Activated CD4-positive, alpha-beta T cell treated with anti-CD3 and anti-CD28 coated beads, Interleukin-2, Interleukin-6, amounts not matched to agents 100 ng/mL and 50 ng/mL, durations not matched to agents 16 hours and 8 hours (primary cell): ENCODE data around the gene IGFL1.
"Not testable (repeated sequence)": the region's sequence is repeated elsewhere in the genome, so short reads cannot be mapped to it uniquely, and the experiment has no call there.

ENCODE experiments used
- DNase-seq: peaks from one replicate; pipeline ENCODE4 v3.0.0-alpha.2; 2020

The IGFL1 gene

DNA sequence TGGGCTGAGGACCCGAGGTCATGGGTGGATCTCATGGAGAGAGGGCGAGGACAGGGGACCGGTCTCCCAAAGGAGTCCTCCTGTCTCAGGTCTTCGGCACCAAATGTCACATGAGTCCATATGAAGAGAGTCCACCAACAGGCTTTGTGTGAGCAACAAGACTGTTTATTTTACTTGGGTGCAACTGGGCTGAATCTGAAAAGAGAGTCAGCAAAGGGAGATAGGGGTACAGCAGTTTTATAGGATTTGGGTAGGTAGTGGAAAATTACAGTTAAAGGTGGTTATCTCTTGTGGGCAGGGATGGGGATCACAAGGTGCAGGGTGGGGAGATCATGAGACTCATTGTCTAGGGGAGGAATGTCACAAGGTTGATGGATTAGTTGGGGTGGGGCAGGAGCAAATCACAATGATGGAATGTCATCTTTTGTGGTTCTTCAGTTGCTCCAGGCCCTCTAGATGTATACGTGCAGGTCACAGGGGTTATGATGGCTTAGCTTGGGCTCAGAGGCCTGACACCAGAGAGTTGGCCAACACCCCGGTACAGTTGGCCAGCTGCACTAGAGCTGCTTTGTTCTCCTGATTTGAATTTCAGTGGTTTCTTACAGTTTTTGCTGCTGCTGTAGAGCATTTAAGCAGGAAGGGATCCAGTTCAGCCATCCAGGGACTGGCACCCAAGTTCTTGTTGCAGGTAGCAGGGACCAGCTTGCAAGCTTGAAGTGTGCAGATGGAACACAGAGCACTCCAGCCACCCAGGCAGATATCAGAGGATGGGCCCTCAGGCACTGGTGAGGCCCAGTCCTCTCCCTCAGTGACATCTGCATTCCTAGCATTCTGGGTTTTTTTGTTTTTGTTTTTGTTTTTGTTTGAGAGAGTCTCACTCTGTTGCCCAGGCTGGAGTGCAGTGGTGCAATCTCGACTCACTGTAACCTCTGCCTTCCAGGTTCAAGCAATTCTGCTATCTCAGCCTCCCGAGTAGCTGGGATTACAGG, 26.4 kb upstream of the IGFL1 start:
- no peak for DNase-seq

- DNase-seq, result no peak
These were observed 25.5 kb upstream of the IGFL1 start for GRCh38 chr19:46204008-46204407.

- DNase-seq, result no peak
These were observed 24.2 kb upstream of the IGFL1 start for GRCh38 chr19:46205183-46205984.

DNA sequence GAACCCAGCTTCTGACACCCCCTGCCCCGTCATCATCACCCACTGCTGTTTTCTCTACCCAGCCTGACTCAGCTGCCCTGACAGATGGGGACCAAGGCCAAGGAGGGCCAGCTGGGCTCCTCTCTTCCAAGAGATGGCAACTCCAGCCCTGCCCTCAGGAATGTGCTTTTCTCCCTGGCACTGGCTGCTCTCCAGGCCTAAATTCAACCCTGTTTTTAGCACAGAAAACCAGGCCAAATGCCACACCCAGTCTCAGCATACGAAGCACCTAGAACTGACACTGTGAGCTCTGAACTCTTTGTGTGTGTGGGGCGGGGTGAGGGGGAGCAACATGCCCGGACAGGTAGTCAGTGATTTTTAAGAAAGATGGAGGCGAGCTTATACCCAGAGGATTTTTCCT, 23.4 kb upstream of the IGFL1 start:
- DNase-seq, result no peak

DNA sequence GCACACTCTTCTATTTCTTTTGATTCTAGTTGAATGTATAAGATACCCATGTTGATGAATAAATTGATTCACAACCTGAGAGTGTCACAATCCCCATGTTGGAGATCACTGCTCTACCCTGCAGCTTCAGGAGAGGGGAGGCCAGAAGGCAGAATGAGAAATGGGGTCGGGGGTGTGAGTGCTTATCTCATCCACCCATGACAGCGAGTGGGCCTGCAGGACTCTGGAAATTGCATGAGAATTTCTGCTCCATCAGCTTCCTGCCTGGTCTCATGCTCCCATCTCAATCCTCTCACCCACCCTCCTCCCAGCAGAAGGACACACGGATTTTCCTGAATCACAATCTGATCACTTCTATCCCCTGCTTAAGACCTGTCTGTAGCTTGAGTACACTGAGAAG, 22.9 kb upstream of the IGFL1 start:
- no peak for DNase-seq

- DNase-seq, result not testable (repeated sequence)
These were observed 21.7 kb upstream of the IGFL1 start for GRCh38 chr19:46207858-46208257.

GRCh38 chr19:46209051-46209450, 20.5 kb upstream of the IGFL1 start:
- no peak for DNase-seq

DNA sequence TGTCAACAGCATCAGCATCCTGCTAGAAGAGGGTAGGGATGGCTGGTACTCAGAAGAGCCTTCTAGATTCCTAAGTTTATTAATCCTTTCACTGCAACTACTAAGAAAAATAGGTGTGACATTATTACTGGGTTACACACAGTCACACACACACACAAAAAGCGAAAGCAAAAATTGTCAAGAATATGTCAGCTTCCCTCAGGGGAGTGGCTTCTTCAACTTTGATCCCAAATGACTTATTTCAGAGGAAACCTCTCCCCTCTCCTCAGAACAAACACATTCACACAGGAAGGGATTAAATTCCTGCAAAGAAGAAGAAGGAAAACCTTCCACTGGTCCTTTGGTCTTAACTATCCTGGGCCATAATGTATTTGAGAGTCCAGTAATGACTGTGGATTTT, 20.1 kb upstream of the IGFL1 start:
- DNase-seq, result no peak

DNA sequence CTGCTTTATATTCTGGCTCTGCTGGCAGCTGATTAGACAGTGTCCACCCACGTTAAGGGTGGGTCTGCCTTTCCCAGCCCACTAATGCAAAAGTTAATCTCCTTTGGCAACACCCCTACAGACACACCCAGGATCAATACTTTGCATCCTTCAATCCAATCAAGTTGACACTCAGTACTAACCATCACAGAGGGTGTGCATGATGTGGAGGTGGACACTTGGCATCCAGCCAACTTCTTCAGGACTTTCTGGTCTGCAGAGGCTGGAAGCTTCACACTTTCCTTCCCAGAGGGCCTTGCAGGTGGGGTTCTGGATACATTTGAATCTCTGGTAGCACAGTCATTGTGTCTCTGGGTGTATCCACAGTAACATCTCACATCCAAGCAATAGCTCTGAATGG, 18.9 kb upstream of the IGFL1 start:
- DNase-seq, result no peak

GRCh38 chr19:46211201-46211881, 18.2 kb upstream of the IGFL1 start:
- DNase-seq, result no peak

GRCh38 chr19:46212592-46212991, 16.9 kb upstream of the IGFL1 start:
- not testable (repeated sequence) for DNase-seq

DNA sequence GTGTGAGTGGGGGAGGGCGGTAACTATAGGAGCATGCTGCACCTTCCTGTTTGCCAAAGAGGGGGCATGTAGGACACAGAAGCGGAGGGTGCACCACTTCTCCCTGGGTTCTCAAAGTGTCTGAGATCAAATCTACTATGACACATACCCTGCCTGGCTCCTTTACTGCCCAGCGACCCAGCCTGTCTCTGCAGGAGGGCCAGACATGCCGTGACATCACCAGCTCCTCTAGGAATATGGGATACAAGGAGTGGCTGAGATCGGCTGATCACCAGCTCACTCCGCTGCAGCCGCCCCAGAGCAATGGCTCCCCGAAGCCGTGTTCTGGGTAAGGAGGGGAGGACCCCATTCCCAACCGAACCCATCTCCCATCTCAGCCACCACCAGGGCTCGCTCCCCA, 16.4 kb upstream of the IGFL1 start:
- no peak for DNase-seq

DNA sequence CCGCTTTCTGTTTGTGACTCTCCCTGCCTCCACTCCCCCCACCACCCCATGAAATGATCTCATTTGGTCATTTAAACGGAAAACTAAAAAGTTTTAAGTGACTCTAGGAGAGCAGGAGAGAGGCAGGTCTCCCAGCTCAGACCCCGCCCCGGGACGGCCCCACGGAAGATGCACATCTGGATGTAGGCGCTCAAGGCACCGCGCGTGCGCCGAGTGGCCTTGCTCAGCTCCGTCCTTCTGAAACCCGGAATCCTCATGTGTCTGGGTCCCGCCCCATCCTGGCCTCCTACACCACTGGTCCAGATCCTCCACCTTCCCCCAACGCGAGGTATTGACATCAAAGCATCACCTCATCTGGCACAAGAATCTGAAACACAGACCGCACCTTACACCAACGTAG, 15.7 kb upstream of the IGFL1 start:
- no peak for DNase-seq

DNA sequence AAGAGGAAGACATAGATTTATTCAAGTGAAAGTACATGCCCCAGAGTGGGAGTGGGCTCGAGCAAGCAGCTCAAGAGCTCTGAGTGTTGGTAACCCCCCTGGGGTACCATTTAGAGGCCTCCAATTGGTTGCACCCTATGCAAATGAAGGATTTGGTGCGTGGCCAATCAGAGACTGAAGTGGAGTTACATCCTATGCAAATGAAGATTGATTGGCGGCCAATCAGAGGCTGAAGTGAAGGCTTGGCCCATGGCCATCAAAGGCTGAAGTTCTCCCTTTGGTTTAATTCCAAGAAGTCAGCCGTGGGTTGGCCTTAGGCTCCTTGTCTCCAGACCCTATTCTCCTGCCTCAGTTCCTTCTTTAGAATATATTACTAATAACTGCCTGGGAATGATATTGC, 12.9 kb upstream of the IGFL1 start:
- no peak for DNase-seq

GRCh38 chr19:46217476-46217875, 12.1 kb upstream of the IGFL1 start:
- DNase-seq, result no peak

GRCh38 chr19:46218160-46218559, 11.4 kb upstream of the IGFL1 start:
- peak; percentile 26 for DNase-seq

- DNase-seq, result no peak
These were observed 9.4 kb upstream of the IGFL1 start for GRCh38 chr19:46220038-46220615.

- DNase-seq, result no peak
These were observed 8.4 kb upstream of the IGFL1 start for GRCh38 chr19:46221152-46221551.

GRCh38 chr19:46221981-46222610, 7.4 kb upstream of the IGFL1 start:
- DNase-seq, result no peak

- DNase-seq, result not testable (repeated sequence)
These were observed 5.8 kb upstream of the IGFL1 start for GRCh38 chr19:46223787-46224186.

DNA sequence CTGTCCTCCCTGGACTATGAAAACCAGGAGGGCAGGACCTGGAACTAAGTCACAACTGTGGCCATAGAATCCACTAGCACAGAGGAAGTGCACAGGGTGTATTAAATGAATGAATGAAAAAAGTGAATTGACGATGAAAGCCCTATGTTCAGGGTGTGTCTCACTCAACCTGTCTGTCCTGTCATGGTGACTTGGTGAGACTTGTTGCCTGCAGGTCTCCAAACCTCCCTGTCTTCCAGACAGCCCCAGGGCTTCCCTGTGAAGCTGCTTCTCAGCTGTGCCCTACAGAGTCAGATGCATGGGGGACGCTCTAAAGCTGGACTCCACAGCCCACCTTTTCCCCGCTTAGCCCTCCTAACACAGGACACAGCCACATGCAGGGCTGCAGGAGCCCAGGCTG, 4.8 kb upstream of the IGFL1 start:
- no peak for DNase-seq

DNA sequence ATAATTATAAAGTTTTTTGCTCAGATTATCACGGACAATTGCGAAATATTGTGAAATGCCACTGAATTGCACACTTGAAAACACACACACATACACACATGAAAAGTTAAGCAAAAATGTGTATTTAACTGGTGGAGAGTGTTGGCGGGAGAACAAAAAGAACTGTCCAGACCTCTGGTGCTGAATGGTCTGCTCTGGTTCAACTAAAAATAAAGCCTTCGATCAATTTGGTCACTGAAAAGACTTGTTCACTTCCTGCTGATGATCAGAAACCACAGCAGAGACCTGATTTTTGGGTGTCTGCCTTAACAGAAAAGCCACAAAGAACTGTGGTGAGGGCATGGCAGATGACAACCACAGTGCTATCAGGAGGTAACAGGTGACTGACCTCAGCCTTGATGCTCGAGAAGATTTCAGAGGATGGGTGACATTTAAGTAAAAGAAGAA, 4.0 kb upstream of the IGFL1 start:
- peak; percentile 13 for DNase-seq
